Measurements from ENCODE around the gene SPA17.

- TF ChIP-seq CTCF (IDR thresholded peaks at IDR 0.05; ENCODE audit: control extremely low read depth in 1 of 3, insufficient read depth in 1 of 3, low read depth in 1 of 3, low read length in 3 of 3), result no peak
- TF ChIP-seq TBP (IDR thresholded peaks at IDR 0.05; ENCODE audit: low read depth, low read length), result no peak
- no peak for TF ChIP-seq CREB1 (IDR thresholded peaks at IDR 0.05)
- no peak for TF ChIP-seq MAX (IDR thresholded peaks at IDR 0.05)
- no peak for TF ChIP-seq TAF7 (optimal IDR thresholded peaks at IDR 0.05; ENCODE audit: borderline replicate concordance, low read depth, low read length)
- TF ChIP-seq YY1 (IDR thresholded peaks at IDR 0.05; ENCODE audit: low read depth, low read length), result no peak
- TF ChIP-seq POLR2A (IDR thresholded peaks at IDR 0.05; ENCODE audit: control extremely low read depth in 1 of 2, low read depth in 2 of 2, low read length in 2 of 2), result no peak
- no peak for TF ChIP-seq BACH1 (IDR thresholded peaks at IDR 0.05; ENCODE audit: low read length)
- no peak for TF ChIP-seq USF2 (IDR thresholded peaks at IDR 0.05; ENCODE audit: low read length)
- TF ChIP-seq CHD2 (IDR thresholded peaks at IDR 0.05; ENCODE audit: low read length), result no peak
These were observed 29.9 kb upstream of the SPA17 start for GRCh38 chr11:124643605-124644425.

All from H1 (cell line).